Jurkat, Clone E6-1 (cell line): ENCODE data around the gene MME.
"Not testable (repeated sequence)": the region's sequence is repeated elsewhere in the genome, so short reads cannot be mapped to it uniquely, and the experiment has no call there.

Experiments
- DNase-seq: peaks from one replicate; pipeline ENCODE4 v3.0.0-alpha.2; 2011; ENCODE audit warnings: low read depth, low spot score
- H3K4me3 ChIP-seq: 2 replicates; pipeline ENCODE4 v1.5.1; 2011; ENCODE audit warnings: mild to moderate bottlenecking, low read length, control low read depth, moderate library complexity

MME gene

DNA sequence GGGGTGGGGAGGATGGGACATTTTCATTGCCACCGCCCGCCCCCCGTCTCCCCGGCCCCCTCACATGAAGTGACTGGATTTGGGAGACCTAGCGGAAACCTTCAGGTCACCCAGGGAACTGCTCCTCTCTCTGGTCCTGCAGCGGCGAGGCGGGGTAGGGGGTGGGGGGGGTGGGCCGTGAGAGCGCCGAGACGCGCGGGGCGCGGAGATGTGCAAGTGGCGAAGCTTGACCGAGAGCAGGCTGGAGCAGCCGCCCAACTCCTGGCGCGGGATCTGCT is 712 bp upstream of the MME start:
- DNase-seq: no peak
- peak overlapping the region; percentile 32; the same call in 1 of the 2 replicates for H3K4me3 ChIP-seq

DNA sequence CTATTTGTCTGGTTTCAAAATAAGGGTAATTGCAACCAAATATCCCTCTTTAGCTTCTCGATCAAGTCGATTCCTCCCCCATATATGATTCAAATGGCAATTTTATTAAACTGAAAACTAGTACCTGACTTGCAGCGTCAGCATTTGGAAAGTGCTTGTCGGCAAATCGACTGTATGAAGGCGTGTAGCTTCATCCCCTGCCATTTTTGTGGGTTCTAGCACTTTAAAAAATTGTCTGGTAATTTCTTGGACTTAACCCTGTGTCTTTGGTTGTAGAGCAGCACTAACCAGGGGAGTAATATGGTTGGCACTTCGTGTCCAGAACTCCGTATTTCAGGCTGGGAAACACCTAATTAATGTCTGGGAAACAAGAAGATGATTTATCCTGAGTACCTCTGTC is 573 bp downstream of the MME start:
- DNase-seq: no peak
- H3K4me3 ChIP-seq: no peak overlapping the region

DNA sequence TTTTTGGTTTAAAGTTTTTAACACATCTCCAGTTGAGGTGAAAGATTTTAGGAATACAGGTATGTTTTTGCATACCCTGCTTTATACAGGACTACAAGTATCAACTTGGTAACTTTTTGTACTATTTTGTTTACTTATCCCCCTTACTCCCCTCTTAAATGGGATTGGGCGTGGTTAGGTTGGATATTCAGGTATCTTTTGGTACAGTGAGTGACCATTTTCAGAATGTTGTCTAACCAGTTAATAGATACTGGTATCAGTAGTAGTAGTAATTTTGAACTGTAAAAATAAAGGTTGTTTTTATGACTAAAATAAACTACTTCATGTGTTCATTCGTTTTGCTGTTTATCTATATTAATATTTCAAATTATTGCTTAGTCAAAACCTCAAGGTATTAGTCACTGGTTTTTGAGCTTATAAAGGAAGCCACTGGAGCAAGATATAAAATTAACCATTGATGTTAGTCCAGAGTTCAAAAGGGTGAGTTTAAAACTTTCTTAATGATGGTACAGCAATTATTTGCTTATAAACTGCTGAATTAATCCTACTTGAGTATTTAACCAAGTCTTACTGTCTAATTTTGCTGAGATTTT is 3.3 kb downstream of the MME start:
- no peak overlapping the region for H3K4me3 ChIP-seq
- DNase-seq: no peak

DNA sequence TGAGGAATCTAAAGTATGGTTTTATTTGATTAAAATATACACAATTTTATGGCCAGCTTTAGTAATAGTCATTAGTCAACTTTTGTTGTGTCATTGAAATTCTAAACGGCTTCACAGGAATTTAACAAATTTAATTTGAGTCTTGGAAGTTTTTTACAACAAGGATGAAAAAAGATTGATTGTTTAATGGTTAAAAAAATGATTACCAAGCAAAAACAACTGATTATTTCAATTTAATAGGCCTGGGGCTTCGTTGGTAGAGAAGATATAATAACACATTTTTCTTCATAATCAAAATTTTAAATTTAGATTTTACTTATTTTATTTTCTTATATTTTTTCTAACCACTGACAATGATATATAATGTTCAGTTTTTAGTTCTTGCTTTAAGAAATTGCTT is 4.4 kb downstream of the MME start:
- no peak overlapping the region for H3K4me3 ChIP-seq
- DNase-seq: no peak

DNA sequence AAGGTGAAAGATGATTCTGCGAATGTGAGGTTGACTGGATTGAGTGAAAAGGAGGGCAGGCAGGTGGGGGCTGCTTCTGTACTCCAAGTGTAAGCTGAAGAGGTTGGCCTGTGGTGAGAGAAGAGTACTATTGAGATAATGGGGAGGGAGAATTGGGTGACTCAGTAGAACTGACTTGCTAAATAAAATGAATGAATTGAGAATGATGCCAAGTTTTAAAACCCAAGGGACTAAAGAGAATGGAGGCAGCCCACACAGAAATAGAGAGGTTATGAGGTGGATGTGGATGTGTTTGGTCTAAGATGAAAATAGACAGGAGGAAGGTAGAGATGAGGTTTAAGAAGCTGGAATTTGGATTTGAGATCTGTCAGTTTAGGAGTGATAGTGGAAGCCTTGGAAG is 5.9 kb downstream of the MME start:
- no peak for DNase-seq
- H3K4me3 ChIP-seq: no peak overlapping the region

DNA sequence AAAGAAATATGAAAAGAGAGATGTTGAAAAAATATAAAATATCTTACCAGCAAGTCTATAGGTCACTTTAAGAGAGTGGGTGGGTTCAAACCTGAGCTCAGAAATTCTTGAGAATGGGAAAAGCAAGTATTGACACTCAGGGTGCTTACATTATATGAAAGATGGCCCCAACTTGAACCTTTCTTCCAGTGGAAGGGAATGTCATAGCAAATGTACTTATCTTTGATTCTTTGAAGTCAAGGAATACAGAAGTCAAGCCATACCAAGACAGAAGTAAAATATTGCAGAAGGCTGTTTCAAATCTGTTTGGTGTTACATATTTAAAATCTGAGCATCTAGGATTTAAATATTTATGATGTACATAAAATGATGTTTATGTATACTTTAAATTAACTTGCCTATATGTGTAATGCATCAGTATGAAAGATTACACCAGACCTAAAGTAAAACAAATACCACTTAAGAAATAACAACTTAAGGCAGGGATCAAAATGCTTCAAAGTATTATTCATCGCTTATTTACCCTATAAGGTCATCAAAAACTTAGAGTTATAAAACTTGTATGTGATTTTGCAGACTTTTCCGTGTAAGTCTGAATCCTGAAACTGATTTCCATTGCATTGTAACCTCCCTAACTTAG is 8.7 kb downstream of the MME start:
- no peak for DNase-seq
- no peak overlapping the region for H3K4me3 ChIP-seq

DNA sequence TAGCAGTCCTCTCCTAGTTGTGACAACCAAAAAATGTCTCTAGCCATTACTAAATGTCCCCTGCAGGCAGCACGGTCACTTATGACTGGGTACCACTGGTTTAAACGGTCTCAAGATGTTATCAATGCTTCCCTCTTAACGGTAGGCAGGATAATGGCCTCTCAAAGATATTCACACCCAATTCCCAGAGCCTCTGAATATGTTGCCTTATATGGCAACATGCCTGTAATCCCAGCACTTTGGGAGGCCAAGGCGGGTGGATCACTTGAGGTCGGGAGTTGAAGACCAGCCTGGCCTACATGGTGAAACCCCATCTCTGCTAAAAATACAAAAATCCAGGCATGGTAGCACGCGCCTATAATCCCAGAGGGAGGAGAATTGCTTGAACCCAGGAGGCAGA is 9.4 kb downstream of the MME start:
- DNase-seq: no peak
- H3K4me3 ChIP-seq: no peak overlapping the region

DNA sequence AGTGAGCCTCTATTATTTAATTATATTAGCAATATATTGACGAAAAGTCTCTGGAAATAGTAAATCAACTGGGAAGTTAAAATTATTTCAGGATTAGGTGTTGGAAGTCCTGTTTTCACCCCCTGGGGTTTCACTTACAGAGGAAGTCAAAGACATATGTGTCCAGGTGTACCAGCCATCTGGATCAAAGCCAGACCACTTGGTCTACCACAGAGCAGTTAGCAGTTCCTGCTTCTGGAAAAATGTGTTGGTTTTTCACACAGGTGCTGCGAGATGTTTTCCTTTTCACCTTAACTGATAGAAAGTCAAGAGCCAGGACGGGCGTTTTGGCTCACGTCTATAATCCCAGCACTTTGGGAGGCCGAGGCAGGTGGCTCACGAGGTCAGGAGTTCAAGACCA is 13.1 kb downstream of the MME start:
- no peak overlapping the region for H3K4me3 ChIP-seq
- peak; percentile 68 for DNase-seq

DNA sequence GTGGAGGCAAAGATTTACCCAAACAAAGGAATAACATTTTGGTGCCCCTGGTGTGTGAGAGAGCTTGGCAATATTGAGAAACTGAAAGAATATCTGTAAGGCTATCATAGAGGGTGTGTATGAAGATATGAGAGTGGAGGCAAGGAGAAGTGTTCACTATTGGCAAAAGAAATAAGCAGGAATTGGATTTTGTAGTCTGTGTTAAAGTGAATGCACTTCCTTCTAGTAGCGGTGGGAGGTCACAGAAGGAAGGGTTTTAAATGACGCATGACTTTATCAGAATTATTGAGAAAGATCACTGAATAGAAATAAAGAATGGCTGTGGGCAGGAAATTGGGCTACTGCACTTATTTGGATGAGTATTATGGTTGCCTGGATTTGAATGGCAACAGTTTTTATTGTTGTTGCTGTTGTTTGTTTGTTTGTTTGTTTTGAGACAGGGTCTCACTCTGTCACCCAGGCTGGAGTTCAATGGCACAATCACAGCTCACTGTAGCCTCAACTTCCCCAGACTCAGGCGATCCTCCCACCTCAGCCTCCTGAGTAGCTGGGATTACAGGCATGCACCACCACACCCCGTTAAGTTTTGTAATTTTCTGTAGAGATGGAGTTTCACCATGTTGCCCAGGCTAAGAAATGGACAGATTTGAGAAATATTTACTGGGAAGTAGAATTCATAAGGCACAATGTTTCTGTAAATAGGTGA is 16.3 kb downstream of the MME start:
- H3K4me3 ChIP-seq: no peak overlapping the region
- DNase-seq: no peak

DNA sequence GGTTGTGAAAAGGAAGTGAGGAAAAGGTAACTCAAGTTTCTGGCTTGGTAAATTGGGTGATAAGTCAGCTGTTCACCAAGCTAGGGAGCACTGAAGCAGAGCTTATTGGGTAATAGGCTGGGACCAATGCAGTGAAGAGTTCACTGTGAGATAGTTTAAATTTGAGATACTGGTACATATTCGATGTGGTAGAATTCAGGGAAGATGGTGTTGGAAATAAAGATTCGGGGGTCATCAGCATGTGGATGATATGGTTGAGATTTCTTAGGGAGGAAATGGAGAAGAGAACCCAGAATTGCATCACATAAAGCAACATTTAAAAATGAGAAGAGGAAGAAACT is 16.9 kb downstream of the MME start:
- H3K4me3 ChIP-seq: no peak overlapping the region
- DNase-seq: no peak

DNA sequence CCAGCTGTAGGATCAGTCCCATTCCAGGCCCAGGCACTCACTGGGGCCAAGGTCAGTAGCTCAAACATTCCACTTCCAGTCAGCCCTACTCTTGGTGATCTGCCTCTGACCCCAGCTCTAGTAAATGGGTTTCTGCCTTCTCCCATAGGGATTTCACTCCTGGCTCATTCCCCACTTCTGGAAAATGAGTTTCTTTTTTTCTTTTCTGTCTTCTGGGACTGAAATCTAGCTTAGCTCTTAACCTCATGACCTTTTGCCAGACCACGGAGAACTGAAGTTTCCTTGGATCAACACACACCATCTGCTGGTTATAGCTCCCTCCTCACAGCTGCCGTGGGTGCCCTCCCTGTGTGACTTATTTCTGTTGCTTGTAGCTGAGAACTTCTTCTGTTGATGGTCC is 21.3 kb downstream of the MME start:
- DNase-seq: no peak
- H3K4me3 ChIP-seq: no peak overlapping the region

DNA sequence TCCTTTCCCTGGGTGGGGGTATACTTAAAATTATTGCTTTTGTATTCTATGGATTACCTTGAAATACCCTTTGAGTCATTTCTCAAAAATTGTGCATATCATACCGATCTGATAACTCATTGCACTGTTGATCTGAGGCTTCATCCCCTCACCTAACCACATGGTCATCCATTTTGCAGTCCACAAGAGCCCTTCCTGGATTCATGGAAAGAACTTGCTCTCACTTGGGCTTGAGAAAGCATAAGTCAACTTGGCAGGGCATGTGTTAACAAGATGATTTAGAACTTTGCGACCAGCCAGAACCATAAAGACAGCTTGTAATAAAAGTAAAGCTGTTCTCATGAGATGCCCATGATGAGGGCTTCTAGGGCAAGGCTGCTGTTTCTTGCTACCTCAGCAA is 22.2 kb downstream of the MME start:
- DNase-seq: no peak

DNA sequence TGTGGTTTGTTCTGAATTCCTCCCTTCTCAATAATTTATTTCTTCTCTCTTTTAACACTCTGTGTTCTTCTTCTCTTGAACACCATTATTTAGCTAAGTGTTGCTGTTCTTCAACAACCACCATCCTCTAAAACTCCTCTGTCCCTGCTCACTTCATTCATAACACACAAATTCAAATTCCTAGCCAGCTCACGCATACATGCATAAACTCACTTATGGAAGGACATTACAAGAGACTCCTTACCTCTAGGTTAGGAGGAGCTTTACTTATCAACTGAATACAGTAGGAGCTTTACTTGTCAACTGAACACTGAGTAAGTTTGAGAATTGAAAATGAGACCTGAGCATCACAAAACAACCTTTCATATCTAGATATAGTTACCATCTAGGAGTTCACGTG is 23.6 kb downstream of the MME start:
- DNase-seq: no peak
- no peak overlapping the region for H3K4me3 ChIP-seq

More for the DNA sequence above, 22.2 kb downstream of the MME start:
- no peak overlapping the region for H3K4me3 ChIP-seq

DNA sequence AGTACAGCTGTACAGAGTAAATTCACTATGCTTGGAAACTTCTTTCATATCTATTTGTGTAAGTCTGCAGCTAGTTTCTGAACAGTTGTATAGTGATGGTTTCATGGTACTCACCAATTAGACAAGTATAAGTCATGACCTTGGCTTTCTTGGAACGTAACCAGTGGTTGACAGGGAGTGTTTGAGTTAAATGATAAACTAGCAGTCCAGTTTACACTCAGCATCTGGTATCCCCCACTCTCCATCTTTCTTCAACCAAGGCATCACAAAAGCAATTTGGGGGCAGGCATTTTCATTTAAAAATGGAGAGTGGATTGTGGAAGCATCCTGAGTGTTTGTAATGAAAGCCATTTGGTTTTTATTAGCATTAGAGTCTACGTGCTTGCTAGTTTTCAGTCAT is 26.0 kb downstream of the MME start:
- H3K4me3 ChIP-seq: no peak overlapping the region
- DNase-seq: no peak

DNA sequence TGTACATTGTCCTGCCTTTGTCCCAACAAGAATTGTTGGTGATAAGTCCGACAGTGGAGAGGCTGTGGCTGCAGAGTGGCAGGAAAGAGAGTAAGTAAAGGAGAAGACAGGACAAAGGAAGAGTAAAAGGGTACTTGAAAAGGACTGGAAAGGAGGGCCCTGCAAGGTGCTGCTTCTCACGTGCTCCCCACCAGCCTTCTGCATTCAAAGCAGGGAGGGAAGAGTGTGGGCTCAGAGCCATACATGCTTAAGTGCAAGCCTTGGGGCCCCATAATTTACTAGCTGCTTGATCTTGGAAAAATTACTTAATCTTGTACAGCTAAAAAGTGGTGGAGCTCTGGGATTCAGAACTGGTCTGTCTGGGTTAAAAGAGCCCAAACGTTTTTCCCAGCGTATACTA is 29.9 kb downstream of the MME start:
- H3K4me3 ChIP-seq: no peak overlapping the region
- DNase-seq: no peak

DNA sequence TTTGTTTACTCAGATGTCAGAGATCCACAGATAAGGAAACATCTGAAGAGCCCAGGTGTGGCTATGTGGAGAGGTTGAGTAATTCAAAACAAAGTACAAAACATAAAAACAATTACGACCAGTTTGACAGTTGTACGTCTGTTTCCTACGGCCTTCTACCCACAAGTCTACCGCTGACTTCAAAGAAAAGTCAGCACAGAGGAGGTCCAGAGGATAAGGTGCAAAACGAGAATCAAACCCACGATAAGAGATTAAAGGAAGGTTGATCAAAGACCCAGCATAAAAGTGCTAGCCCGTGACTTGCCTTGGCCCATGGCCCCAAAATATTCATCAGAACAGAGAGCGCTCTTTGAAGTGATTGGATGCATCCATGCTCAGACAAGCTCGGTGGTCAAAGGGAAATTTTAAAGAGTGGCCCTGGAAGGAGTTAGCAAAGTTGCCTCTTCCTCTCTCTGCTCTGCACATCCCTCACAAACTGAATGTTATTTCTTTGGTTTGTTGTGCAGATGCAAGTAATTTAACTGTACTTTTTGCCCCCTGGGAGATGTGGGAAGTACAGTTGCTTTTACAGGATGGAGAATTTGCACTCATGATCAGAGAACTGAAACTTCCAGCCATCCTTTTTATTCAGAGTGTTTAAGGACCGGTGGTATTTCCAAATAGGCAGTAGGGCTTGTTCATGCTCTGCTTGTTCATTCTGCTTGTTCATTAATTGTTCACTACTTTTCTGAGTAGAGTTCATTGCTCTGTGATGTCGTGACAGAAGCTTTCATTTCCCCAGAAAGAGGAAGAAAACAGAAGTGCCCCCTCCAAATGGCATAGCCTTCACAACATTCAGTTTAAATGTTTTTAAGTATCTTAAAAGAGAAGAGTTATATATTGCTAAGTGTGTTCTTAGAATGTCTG is 31.1 kb downstream of the MME start:
- H3K4me3 ChIP-seq: no peak overlapping the region
- DNase-seq: peak; percentile 83

DNA sequence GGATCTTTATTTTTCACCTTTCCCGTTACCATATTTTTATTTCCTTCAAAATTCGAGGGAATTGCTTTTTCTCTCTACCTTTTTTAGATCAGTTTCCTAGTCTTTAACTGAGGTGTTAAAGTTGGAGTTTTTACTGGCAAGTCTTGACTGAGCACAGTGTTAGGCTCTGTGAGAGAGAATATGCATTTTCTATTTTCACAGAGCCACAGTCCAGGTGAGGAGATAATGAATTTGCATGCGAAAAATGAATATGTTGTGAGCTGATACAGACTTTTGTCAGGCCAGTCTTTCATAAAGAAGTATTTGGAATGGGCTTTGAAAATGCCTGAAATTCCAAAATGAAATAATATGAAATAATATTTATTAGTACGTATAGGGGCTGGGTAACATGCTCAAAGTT is 31.9 kb downstream of the MME start:
- no peak overlapping the region for H3K4me3 ChIP-seq

DNA sequence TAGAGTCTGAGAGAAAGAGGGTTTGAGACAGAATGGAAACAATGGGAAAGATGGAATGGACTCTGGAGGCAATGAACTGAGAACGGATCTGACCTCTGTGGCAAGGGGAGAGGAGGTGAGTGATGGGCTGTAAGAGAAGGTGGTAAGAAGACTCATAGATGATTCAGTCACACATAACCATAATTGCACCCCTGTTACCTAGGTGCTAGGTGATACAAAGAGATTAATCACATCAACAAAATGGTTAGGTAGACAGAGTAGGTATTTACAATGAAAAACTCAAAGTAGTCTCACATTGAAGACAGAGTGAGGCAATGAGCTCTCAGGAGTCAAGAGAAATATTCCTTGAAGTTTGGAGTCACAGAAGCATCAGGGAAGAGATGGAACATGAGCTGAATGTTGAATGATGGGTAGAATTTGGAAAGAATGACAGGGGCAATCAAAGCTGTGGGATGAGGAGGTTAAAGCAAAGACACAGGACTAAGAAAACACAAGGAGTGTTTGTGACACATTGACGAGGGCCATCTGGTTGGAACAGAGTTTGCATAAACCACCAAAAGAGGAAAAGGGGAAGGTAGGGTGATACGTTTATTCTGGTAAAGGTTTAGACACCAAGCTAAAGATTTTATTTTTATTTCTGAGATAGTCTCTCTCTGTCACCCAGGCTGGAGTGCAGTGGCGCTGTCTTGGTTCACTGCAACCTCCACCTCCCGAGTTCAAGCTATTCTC is 32.7 kb downstream of the MME start:
- no peak for DNase-seq
- H3K4me3 ChIP-seq: no peak overlapping the region

More for the DNA sequence above, 31.9 kb downstream of the MME start:
- DNase-seq: no peak

DNA sequence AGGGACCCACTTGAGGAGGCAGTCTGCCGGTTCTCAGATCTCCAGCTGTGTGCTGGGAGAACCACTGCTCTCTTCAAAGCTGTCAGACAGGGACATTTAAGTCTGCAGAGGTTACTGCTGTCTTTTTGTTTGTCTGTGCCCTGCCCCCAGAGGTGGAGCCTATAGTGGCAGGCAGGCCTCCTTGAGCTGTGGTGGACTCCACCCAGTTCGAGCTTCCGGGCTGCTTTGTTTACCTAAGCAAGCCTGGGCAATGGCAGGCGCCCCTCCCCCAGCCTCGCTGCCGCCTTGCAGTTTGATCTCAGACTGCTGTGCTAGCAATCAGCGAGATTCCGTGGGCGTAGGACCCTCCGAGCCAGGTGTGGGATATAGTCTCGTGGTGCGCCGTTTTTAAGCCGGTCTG is 44.6 kb downstream of the MME start:
- DNase-seq: not testable (repeated sequence)

DNA sequence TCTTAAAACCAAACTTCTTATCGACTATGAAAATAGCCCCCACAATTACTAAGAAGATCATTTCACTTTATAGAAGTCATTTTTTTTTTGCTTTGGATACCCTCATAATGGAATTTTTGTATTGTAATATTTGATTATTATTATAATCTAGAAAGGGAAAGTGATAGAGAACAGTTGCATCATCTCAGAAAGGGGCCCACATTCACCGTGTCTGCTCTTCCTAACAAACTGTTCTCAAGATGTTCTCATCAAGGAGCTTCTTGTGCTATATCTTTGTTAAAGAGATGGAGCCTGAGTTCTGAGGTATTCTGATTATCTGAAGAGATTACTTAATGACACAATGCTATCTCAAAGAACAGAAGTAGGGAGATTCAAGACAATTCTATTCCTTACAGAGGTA is 49.3 kb downstream of the MME start:
- no peak for DNase-seq
- H3K4me3 ChIP-seq: no peak overlapping the region

More for the DNA sequence above, 44.6 kb downstream of the MME start:
- H3K4me3 ChIP-seq: not testable (repeated sequence)
